ENCODE data around the gene DMBT1. TPM values are rescaled to one million over a fixed set of nuclear protein-coding genes. Genes with fewer than 3 reads are reported as not detected.
"Not testable (repeated sequence)": the region's sequence is repeated elsewhere in the genome, so short reads cannot be mapped to it uniquely, and the experiment has no call there.

DMBT1 gene
- total RNA-seq, 1 donor from 2014 or later = not detected

GRCh38 chr10:122576291-122576690 is 15.7 kb downstream of the DMBT1 start:
- intact Hi-C loops (cut with micrococcal nuclease) = no loop called here

DNA sequence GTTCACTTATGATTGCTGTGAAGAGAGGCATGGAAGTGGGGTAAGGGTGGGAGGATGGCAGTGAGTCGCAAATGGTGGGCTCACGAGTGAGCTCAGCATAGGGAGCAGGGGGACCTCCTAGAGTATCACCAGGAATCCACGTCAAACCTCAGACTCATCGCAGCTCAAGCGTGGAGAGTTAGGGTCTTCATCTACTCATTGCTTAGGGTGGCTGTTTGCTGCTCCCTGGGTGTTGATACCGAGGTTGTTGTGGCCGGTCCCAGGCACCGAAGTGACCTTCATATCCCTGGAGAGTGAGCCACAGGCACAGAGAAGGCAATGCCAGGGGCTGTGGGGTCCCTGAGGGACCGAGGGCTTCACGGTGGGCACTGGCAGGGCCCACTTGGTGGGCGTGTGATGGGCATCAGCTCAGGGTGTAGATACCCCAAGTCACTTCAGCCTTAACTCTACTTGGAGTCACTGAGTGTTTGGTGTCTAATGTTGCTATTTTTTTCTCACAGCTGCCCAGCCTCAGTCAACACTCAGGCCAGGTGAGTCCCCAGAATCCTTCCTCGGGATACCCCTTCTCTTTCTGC is 16.8 kb downstream of the DMBT1 start:
- intact Hi-C loops (cut with micrococcal nuclease) = no loop called here

DNA sequence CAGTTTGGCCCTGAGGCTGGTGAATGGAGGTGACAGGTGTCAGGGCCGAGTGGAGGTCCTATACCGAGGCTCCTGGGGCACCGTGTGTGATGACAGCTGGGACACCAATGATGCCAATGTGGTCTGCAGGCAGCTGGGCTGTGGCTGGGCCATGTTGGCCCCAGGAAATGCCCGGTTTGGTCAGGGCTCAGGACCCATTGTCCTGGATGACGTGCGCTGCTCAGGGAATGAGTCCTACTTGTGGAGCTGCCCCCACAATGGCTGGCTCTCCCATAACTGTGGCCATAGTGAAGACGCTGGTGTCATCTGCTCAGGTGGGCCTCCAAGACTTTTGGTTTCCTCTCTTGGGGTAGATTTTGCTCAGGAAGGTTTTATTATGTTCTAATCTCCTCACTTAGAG is 25.5 kb downstream of the DMBT1 start:
- intact Hi-C loops (cut with micrococcal nuclease) = not testable (repeated sequence)

DNA sequence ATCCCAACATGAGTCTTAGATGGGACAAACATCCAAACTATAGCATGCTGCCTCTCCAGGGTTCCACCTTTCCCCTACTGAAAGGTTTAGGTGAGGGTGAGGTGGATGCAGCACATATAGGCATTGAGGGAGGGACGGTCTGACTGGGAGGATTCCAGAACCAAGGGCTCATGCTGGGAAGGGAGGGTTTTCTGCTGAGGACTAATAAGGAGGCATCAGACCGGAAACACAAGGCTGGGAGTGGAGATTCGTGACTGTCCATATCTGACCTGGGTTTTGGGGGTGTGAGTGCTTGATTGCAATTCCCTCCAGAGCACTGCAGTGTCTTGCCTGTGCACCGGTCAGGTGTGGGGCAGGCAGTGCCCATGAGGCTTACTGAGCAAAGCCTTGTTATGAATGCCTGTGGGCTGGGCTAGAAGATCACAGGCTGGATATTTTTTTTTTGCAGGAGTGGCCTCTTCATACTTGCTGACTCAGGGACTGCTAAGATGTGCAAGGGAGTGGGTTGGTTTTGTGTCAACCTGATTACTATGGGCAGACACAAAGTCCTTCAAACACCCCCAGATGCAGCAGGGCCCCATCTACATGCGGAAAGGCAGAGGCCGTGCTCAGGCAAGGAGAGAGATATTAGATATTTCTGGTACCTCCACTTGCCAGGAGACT is 26.7 kb downstream of the DMBT1 start:
- intact Hi-C loops (cut with micrococcal nuclease) = no loop called here

- intact Hi-C loops (cut with micrococcal nuclease) = no loop called here
Measured at GRCh38 chr10:122588381-122588780, 27.8 kb downstream of the DMBT1 start.

DNA sequence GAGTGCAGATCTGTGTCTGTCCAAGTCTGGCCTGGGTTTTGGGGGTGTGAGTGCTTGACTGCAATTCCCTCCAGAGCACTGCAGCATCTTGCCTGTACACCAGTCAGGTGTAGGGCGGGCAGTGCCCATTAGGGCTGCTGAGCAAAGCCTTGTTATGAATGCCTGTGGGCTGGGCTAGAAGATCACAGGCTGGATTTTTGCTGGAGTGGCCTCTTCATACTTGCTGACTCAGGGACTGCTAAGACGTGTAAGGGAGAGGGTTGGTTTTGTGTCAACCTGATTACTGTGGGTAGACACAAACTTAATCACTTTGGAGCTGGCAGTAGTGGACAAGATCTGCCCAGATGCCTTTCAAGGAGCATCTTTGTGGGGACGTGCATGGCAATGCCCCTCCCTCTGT is 29.6 kb downstream of the DMBT1 start:
- intact Hi-C loops (cut with micrococcal nuclease) = no loop called here

- intact Hi-C loops (cut with micrococcal nuclease) = no loop called here
Measured at GRCh38 chr10:122591736-122592135, 31.2 kb downstream of the DMBT1 start.

DNA sequence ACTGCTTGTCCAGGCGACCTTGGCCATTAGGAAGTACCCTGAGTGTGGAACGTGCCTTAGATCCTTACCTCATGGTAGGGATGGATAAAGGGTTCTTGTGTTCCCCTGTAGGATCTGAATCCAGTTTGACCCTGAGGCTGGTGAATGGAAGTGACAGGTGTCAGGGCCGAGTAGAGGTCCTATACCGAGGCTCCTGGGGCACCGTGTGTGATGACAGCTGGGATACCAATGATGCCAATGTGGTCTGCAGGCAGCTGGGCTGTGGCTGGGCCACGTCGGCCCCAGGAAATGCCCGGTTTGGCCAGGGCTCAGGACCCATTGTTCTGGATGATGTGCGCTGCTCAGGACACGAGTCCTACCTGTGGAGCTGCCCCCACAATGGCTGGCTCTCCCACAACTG is 31.6 kb downstream of the DMBT1 start:
- intact Hi-C loops (cut with micrococcal nuclease) = no loop called here

GRCh38 chr10:122617476-122618270 is 57.1 kb downstream of the DMBT1 start:
- intact Hi-C loops (cut with micrococcal nuclease) = no loop called here

GRCh38 chr10:122618461-122619165 is 58.1 kb downstream of the DMBT1 start:
- intact Hi-C loops (cut with micrococcal nuclease) = no loop called here

GRCh38 chr10:122620961-122621360 is 60.4 kb downstream of the DMBT1 start:
- intact Hi-C loops (cut with micrococcal nuclease) = not testable (repeated sequence)

GRCh38 chr10:122624546-122624945 is 64.0 kb downstream of the DMBT1 start:
- intact Hi-C loops (cut with micrococcal nuclease) = no loop called here

GRCh38 chr10:122630526-122630925 is 70.0 kb downstream of the DMBT1 start:
- intact Hi-C loops (cut with micrococcal nuclease) = no loop called here

DNA sequence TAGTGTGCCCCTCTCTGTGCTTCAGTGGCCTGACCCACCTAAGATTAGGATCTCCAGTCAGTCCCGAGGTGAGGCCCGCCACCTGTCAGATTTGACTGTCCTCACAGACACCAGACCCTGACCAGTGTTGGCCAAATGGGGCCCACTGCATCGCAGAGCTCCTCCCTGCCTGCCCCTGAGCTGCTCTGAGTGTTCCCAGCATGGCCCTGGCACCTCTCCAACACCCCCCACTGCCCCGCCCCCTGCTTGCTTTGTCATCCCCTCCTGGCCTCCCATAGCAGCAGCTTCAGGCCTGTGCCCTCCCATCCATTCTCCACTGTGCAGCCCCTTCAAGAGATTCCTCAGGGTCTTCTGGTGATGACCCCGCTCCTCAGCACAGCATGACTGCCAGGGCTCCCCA is 71.5 kb downstream of the DMBT1 start:
- intact Hi-C loops (cut with micrococcal nuclease) = no loop called here

- intact Hi-C loops (cut with micrococcal nuclease) = no loop called here
Measured at GRCh38 chr10:122632576-122632975, 72.0 kb downstream of the DMBT1 start.

- intact Hi-C loops (cut with micrococcal nuclease) = no loop called here
Measured at GRCh38 chr10:122636953-122637352, 76.4 kb downstream of the DMBT1 start.

DNA sequence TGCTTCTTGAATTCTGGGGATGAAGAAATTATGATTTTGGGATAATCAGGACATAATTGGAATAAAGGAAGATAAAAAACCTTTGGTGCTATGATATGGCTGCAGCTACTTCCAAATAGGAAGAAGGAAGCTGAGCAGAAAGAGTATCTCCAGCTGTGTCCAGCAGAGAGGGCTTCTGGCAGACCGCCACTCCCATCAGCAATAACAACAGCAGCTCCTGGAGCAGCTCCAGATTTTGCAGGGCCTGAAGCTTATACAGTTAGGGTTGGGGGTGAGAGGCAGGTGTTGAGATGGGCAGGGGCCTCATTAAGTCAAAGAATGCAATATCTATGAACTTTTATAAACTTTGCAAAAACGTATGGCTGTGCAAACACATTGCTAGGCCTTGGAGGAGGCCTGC is 76.8 kb downstream of the DMBT1 start:
- intact Hi-C loops (cut with micrococcal nuclease) = no loop called here

GRCh38 chr10:122638106-122638505 is 77.6 kb downstream of the DMBT1 start:
- intact Hi-C loops (cut with micrococcal nuclease) = no loop called here

DNA sequence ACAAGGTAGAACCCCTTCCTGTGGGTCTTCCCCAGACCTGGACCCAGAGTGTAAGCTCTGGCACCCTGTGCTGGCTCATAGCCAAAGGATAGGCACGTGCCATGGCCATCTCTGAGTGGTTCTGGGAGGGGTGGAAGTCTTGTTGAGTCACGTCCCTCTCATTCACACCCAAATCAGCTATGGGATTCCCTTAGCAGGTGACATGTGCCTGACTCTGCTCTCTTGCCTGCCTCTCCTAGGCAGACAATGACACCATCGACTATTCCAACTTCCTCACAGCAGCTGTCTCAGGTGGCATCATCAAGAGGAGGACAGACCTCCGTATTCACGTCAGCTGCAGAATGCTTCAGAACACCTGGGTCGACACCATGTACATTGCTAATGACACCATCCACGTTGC is 79.2 kb downstream of the DMBT1 start:
- intact Hi-C loops (cut with micrococcal nuclease) = no loop called here

- intact Hi-C loops (cut with micrococcal nuclease) = no loop called here
Measured at GRCh38 chr10:122640921-122641320, 80.4 kb downstream of the DMBT1 start.

GRCh38 chr10:122642726-122643605 is 82.4 kb downstream of the DMBT1 start:
- intact Hi-C loops (cut with micrococcal nuclease) = no loop called here

Measured in T-helper 1 cell treated with Interleukin-12 subunit alpha and Interleukin-12 subunit beta and Interleukin-4 antibody, amounts not matched to agents 30 ng/mL and 1 ng/mL, for 36 hours (primary cell).